ENCODE measurements around the gene CDH22.

GRCh38 chr20:46195264-46196036 lies 112.8 kb downstream of the CDH22 start:
- TF ChIP-seq CTCF (IDR thresholded peaks at IDR 0.05; ENCODE audit: low read depth, low read length): no peak
- TF ChIP-seq EZH2phosphoT487 (IDR thresholded peaks at IDR 0.05; ENCODE audit: low read depth): no peak
